ENCODE data around the gene CNTD1.

The CNTD1 gene

DNA sequence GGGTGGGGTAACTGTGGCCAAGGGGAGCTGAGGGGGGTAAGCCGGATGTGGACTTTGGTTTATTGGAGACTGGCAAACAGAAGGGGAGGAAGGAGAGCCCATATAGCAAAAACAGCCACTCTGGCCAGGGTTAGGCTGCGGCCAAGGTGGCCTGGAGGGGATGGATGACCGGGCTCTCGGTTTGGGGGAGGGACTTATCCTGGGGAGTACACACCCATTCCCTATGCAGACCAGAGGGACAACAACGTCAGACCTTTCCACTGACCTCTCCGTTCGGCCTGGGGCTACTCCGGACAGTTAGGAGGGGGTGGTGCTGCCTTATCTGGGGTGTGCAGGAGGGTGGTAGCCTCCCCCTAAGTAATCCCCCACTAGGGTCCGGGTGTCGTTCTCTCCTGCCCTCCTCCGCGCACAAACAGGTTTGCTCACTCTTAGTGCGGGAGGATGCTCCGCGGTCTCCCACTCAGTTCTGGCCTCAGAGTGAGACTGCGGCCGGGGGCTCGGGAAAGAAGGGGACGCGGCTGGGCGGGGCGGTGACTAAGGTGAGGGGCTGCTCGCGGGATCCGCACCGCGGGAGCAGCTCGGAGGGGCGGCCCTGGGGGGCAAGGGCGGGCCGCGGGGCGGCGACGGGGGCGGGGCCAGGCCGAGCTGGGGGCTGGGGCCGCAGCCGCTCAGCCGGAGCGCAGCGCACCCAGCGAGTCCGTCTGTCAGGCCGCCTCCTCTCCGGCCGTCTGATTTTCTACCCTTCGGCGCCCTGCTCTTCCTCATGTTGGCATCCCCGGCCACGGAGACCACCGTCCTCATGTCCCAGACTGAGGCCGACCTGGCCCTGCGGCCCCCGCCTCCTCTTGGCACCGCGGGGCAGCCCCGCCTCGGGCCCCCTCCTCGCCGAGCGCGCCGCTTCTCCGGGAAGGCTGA lies 18.5 kb upstream of the CNTD1 start, which contains the start of gene WNK4:
Gene WNK4 (plus strand): TSS at position 675 of the 915 bp plus-strand sequence. CDS start 89 bp downstream, at position 764.
- DNase-seq: no peak

GRCh38 chr17:42780851-42781638 lies 17.6 kb upstream of the CNTD1 start:
- DNase-seq: no peak

- DNase-seq: no peak
Measured at GRCh38 chr17:42781639-42782165, 17.0 kb upstream of the CNTD1 start.

- DNase-seq: no peak
Measured at GRCh38 chr17:42782166-42783061, 16.2 kb upstream of the CNTD1 start.

- no peak for DNase-seq
Measured at GRCh38 chr17:42783062-42783790, 15.4 kb upstream of the CNTD1 start.

- no peak for DNase-seq
Measured at GRCh38 chr17:42783791-42784138, 14.9 kb upstream of the CNTD1 start.

GRCh38 chr17:42784409-42784808 lies 14.3 kb upstream of the CNTD1 start:
- DNase-seq: no peak

- no peak for DNase-seq
Measured at GRCh38 chr17:42784811-42785592, 13.7 kb upstream of the CNTD1 start.

- no peak for DNase-seq
Measured at GRCh38 chr17:42787266-42787665, 11.4 kb upstream of the CNTD1 start.

- no peak for DNase-seq
Measured at GRCh38 chr17:42791948-42792347, 6.7 kb upstream of the CNTD1 start.

DNA sequence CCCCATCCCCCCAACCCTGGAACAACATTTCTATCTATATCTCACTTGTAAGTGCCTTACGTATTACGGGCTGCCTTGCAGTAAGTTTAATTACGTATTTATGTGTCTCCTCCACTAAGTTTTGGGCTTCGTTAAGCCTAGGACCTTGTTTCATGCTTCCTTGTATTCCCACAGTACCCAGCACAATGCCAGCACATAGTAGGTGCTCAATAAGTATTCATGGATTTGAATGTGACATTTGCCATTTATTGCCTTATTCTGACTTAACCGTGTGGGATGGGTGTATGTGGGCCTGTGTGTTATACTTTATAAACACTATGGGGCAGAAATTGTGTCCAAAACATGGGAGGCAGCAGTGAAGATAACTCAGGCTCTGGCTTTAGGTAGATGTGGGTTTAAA lies 6.1 kb upstream of the CNTD1 start:
- no peak for DNase-seq

DNA sequence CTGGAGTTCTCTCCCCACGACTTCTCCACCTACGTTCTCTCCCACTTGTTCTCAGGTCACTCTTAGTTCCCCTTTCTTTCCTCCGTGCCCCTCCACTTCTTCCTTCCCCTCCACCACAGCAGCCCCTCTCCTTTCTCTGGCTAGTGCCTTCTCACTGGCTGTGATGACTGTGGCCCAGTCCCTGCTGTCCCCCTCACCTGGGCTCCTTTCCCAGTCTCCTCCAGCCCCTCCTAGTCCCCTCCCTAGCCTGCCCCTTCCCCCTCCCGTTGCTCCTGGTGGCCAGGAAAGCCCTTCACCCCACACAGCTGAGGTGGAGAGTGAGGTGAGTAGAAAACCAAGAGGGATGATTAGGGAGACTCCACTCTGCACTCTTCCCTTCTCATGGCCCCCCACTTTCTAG lies 3.6 kb upstream of the CNTD1 start:
- no peak for DNase-seq

GRCh38 chr17:42795465-42795864 lies 3.2 kb upstream of the CNTD1 start:
- DNase-seq: no peak

DNA sequence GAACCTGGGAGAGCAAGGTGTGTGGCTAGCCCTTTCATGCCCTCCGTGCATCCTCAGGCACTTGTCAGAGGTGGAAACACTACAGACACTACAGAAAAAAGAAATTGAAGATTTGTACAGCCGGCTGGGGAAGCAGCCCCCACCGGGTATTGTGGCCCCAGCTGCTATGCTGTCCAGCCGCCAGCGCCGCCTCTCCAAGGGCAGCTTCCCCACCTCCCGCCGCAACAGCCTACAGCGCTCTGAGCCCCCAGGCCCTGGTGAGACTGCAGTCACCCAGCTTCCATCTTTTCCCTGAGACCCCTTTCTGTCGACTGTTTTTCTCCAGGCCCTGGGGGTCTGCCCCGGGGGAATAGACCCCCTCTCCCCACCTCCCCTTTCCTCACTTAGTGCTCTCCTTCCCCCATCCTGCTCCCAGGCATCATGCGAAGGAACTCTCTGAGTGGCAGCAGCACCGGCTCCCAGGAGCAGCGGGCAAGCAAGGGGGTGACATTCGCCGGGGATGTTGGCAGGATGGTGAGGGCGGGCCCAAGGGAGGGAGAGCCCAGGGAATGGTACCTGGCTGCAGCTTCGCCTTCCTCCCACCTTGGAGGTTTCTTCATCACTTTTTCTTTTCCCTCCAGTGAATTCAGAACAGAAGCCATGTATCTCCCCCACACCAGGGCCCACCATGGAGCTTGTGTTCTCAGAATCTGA lies 2.4 kb upstream of the CNTD1 start:
- DNase-seq: no peak

- DNase-seq: no peak
Measured at GRCh38 chr17:42797067-42798007, 1.3 kb upstream of the CNTD1 start.

GRCh38 chr17:42798011-42798382 lies 664 bp upstream of the CNTD1 start:
- DNase-seq: no peak

DNA sequence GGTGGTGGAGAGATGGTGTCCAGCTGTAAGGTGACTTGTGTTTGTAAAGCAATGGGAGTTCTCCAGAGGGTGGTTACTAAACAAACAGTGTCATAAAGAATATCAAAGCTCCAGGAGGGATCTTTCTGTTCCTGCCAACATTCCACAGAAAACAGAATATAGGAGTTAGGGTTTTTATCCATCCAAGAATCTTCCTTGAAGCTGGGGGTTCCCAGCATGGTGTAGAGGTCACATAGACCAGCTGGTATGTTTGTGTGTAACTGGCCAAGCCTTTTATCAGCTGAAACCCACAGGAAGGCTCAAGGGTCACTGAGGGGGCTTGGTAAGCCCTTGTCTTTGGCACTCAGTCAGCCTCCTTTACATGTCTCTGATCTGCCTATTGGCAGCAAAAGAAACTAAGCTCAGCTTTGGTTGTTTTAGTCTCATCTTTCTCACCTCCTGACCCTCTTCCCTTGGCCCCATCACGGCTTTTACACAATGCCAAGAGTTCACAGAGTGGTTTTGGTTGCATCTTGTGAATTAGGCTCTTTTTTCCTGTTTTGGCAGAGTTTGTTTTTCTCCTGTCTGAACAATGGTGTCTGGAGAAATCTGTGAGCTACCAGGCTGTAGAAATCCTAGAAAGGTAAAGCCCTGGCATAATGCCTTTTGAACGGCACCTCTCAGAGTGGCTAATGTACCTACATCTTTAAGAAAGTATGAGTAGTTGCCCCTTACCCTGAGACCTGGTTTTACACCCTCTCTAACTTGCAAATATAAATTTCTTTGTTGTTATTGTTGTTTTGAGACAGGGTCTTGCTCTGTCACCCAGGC lies 4.6 kb downstream of the CNTD1 start:
- no peak for DNase-seq

GRCh38 chr17:42804918-42805367 lies 6.3 kb downstream of the CNTD1 start:
- no peak for DNase-seq

Data from bone marrow (tissue), 2 donors.